K562 (cell line): ENCODE results near the gene IQCN. TPM values are rescaled to one million over a fixed set of nuclear protein-coding genes. Genes with fewer than 3 reads are reported as not detected.

Experiments
- BACH1 ChIP-seq: fragments of 200-800 bp; sonication (Bioruptor generic); IDR thresholded peaks from 2 replicates; pipeline ENCODE4 v1.6.1; 2016; ENCODE audit warnings: missing genetic modification characterization, missing compliant biosample characterization
- CHD4 ChIP-seq: fragments of 200-600 bp; sonication (generic); IDR thresholded peaks from 3 replicates; pipeline ENCODE4 v1.6.1; 2012; ENCODE audit warnings: low read depth, mild to moderate bottlenecking, mixed read lengths, low read length, inconsistent platforms; ENCODE audit not compliant: insufficient read depth, insufficient replicate concordance, poor library complexity, severe bottlenecking
- DACH1 ChIP-seq: fragments of 450-650 bp; IDR thresholded peaks from 2 replicates; pipeline ENCODE4 v1.6.1; 2018; ENCODE audit not compliant: partially characterized antibody
- GTF2B ChIP-seq: IDR thresholded peaks from 2 replicates; pipeline ENCODE4 v1.6.1; 2011; ENCODE audit not compliant: insufficient read length; ENCODE audit errors: extremely low read depth
- HDAC1 ChIP-seq, 2 experiments: fragments of 450-650 bp; IDR thresholded peaks; 2 replicates each; pipeline ENCODE4 v1.6.1; 2016 to 2017; ENCODE audit warnings: inconsistent platforms in 1 of 2, mild to moderate bottlenecking in 1 of 2, moderate library complexity in 1 of 2
- HNRNPK ChIP-seq: fragments of 200-400 bp; formaldehyde crosslinking; IDR thresholded peaks from one replicate; pipeline ENCODE4 v1.6.1; 2018; ENCODE audit warnings: mild to moderate bottlenecking, low read depth, low read length; ENCODE audit not compliant: poor library complexity, severe bottlenecking
- NKRF ChIP-seq: fragments of 450-650 bp; IDR thresholded peaks from 2 replicates; pipeline ENCODE4 v1.6.1; 2016; ENCODE audit warnings: borderline replicate concordance
- PHTF2 ChIP-seq: fragments of 250-450 bp; sonication (Bioruptor Pico); IDR thresholded peaks from 2 replicates; pipeline ENCODE4 v1.5.0; 2021; ENCODE audit warnings: mild to moderate bottlenecking
- POLR2G ChIP-seq: fragments of 200-400 bp; formaldehyde crosslinking; IDR thresholded peaks from 2 replicates; pipeline ENCODE4 v1.6.1; 2017; ENCODE audit warnings: low read depth, mild to moderate bottlenecking, antibody characterized with exemption, low read length, moderate library complexity
- POLR2H ChIP-seq: IDR thresholded peaks from 2 replicates; pipeline ENCODE4 v1.6.1; 2016; ENCODE audit warnings: missing genetic modification characterization, low read depth, mild to moderate bottlenecking, control low read depth, missing compliant biosample characterization, moderate library complexity
- PRDM10 ChIP-seq: fragments of 450-650 bp; IDR thresholded peaks from 2 replicates; pipeline ENCODE4 v1.6.1; 2018; ENCODE audit not compliant: partially characterized antibody
- RAD51 ChIP-seq: fragments of 450-650 bp; IDR thresholded peaks from 2 replicates; pipeline ENCODE4 v1.7.1; 2016; ENCODE audit warnings: low read depth, mild to moderate bottlenecking, borderline replicate concordance
- RBM39 ChIP-seq: fragments of 200-400 bp; formaldehyde crosslinking; optimal IDR thresholded peaks from 2 replicates; pipeline ENCODE3; 2018; ENCODE audit warnings: low read depth, low read length
- SREBF1 ChIP-seq: fragments of 150-350 bp; IDR thresholded peaks from 2 replicates; pipeline ENCODE4 v1.6.1; 2014; ENCODE audit warnings: antibody characterized with exemption, low read depth, low read length, borderline replicate concordance
- TEAD4 ChIP-seq, 2 experiments: sonication (generic) in 1 of 2; formaldehyde crosslinking in 1 of 2; IDR thresholded peaks; 2 replicates each; pipeline versions ENCODE4 v1.6.1 to v1.8.0; 2012 to 2022; ENCODE audit warnings: borderline replicate concordance in 1 of 2, inconsistent platforms in 1 of 2, low read length in 1 of 2, mild to moderate bottlenecking in 1 of 2, missing genetic modification reagents in 1 of 2
- WHSC1 ChIP-seq: IDR thresholded peaks from one replicate; pipeline ENCODE4 v1.6.1; 2012; ENCODE audit warnings: low read length, control low read depth, inconsistent platforms
- ZBTB26 ChIP-seq: fragments of 450-650 bp; formaldehyde crosslinking; IDR thresholded peaks from 2 replicates; pipeline ENCODE4 v1.4.0; 2022; ENCODE audit warnings: missing genetic modification characterization
- ZFP1 ChIP-seq: fragments of 450-650 bp; formaldehyde crosslinking; IDR thresholded peaks from 2 replicates; pipeline ENCODE4 v1.4.0; 2020; ENCODE audit warnings: mild to moderate bottlenecking, mixed read lengths
- ZNF347 ChIP-seq: fragments of 450-650 bp; formaldehyde crosslinking; IDR thresholded peaks from 2 replicates; pipeline ENCODE4 v1.4.0; 2020; ENCODE audit warnings: low read depth, mild to moderate bottlenecking, moderate library complexity
- ZNF436 ChIP-seq: fragments of 250-450, 450-650 bp; sonication (Bioruptor Pico); formaldehyde crosslinking; IDR thresholded peaks from 2 replicates; pipeline ENCODE4 v1.7.0; 2020; ENCODE audit warnings: mild to moderate bottlenecking
- ZNF75A ChIP-seq: fragments of 450-650 bp; formaldehyde crosslinking; IDR thresholded peaks from 2 replicates; pipeline ENCODE4 v1.4.0; 2020; ENCODE audit warnings: mild to moderate bottlenecking
- polyA plus RNA-seq, 8 experiments: library from polyadenylated mRNA; depleted of rRNA in 4 of 8; stranded (reverse) in 5 of 8; unstranded in 3 of 8; fragments of >200 nt; fragmentation: Nextera tagmentation in 2 of 8; fragmentation: Illumina TruSeq in 1 of 8; extraction: Ambion mirVana in 2 of 8; extraction: Trizol in 1 of 8; gene quantifications; 2 replicates each; pipeline versions ENCODE4 v1.2.1 to v1.2.3, GENCODE V29; 2011 to 2014; ENCODE audit warnings: inconsistent platforms in 1 of 8, missing spikeins in 1 of 8
- total RNA-seq, 7 experiments: library from RNA; depleted of rRNA in 6 of 7; stranded (reverse); fragments of >200 nt in 6 of 7; fragmentation: Illumina TruSeq in 2 of 7; extraction: Trizol in 2 of 7; gene quantifications; 2 replicates each; pipeline versions ENCODE4 v1.2.1 to v1.2.3, GENCODE V29; 2011 to 2021; ENCODE audit warnings: low replicate concordance in 1 of 7

IQCN gene
- total and polyA plus RNA-seq, 9 of the 15 experiments (the other 6 are each of a cell fraction or from before 2014, with no cell fraction given): 0.01 to 0.07 (median 0.04) TPM; not detected in 3

- TF ChIP-seq HDAC1 (IDR thresholded peaks at IDR 0.05) (peak in 1 of 2 experiments; percentile 23; a peak in 1 of 4 replicates), POLR2G (peak; percentile 84), WHSC1 (no peak), PHTF2 (no peak), ZNF347 (CRISPR knock-in tag) (no peak), CHD4 (no peak), HNRNPK (no peak), RBM39 (no peak), ZNF436 (CRISPR knock-in tag) (no peak), ZFP1 (no peak), TEAD4 (IDR thresholded peaks at IDR 0.05; ENCODE audit: low read length) (no peak; the same call in 1 of the 2 replicates), TEAD4 (CRISPR knock-in tag; IDR thresholded peaks at IDR 0.05; ENCODE audit: borderline replicate concordance) (no peak), NKRF (no peak), RAD51 (no peak), ZNF75A (no peak), BACH1 (no peak), PRDM10 (peak; percentile 69), SREBF1 (no peak), ZBTB26 (CRISPR knock-in tag) (no peak), DACH1 (peak; percentile 5), POLR2H (tag) (no peak), GTF2B (no peak)
Measured at GRCh38 chr19:18274781-18275356, 617 bp upstream of the IQCN start (continued).
